ENCODE data around the gene LIN7B. TPM values are rescaled to one million over a fixed set of nuclear protein-coding genes. Genes with fewer than 3 reads are reported as not detected.

The LIN7B gene
- total and polyA plus RNA-seq, 2 of the 13 experiments (the other 11 are each of a cell fraction or from before 2014, with no cell fraction given), result 5.3 to 7.6 TPM

DNA sequence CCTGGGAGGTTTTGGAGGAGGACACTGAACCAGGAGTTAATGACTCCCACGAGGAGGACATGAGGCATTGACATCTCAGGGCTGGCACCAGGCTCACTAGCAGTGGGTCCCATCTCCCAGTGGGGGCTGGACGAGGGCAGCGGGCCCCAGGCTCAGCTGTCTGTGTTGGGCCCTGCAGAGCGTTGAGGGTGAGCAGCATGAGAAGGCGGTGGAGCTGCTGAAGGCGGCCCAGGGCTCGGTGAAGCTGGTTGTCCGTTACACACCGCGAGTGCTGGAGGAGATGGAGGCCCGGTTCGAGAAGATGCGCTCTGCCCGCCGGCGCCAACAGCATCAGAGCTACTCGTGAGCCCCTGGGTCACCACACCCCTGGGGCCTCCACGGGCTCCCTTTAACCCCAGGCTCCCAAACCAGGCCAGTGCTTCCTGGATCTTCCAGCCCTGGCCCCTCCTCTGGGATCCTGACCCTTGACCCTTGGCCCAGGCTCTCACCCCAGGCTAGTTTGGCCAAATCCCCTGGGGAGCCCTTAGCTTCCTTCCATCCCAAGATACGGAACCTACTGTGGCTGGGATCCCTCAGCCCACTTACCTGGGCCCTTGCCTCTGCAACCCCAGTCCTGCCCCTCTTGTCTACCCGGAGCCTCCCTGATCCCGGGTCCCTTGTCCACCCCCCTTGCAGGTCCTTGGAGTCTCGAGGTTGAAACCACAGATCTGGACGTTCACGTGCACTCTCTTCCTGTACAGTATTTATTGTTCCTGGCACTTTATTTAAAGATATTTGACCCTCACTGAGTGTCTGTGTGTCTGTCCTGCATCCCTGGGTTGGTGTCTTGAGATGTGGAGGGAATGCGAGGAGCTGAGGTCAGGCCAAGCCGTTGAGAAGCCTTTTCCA is 3.8 kb downstream of the LIN7B start (continued):
- TF ChIP-seq, protein P1, sequence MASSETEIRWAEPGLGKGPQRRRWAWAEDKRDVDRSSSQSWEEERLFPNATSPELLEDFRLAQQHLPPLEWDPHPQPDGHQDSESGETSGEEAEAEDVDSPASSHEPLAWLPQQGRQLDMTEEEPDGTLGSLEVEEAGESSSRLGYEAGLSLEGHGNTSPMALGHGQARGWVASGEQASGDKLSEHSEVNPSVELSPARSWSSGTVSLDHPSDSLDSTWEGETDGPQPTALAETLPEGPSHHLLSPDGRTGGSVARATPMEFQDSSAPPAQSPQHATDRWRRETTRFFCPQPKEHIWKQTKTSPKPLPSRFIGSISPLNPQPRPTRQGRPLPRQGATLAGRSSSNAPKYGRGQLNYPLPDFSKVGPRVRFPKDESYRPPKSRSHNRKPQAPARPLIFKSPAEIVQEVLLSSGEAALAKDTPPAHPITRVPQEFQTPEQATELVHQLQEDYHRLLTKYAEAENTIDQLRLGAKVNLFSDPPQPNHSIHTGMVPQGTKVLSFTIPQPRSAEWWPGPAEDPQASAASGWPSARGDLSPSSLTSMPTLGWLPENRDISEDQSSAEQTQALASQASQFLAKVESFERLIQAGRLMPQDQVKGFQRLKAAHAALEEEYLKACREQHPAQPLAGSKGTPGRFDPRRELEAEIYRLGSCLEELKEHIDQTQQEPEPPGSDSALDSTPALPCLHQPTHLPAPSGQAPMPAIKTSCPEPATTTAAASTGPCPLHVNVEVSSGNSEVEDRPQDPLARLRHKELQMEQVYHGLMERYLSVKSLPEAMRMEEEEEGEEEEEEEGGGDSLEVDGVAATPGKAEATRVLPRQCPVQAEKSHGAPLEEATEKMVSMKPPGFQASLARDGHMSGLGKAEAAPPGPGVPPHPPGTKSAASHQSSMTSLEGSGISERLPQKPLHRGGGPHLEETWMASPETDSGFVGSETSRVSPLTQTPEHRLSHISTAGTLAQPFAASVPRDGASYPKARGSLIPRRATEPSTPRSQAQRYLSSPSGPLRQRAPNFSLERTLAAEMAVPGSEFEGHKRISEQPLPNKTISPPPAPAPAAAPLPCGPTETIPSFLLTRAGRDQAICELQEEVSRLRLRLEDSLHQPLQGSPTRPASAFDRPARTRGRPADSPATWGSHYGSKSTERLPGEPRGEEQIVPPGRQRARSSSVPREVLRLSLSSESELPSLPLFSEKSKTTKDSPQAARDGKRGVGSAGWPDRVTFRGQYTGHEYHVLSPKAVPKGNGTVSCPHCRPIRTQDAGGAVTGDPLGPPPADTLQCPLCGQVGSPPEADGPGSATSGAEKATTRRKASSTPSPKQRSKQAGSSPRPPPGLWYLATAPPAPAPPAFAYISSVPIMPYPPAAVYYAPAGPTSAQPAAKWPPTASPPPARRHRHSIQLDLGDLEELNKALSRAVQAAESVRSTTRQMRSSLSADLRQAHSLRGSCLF (CRISPR knock-in tag; IDR thresholded peaks at IDR 0.05; ENCODE audit: borderline replicate concordance), result no peak
- TF ChIP-seq ZNF724P (CRISPR knock-in tag; IDR thresholded peaks at IDR 0.05; ENCODE audit: borderline replicate concordance) (0 out of 2 replicates have a peak, but pooled peaks have one; percentile 51), U2AF1 (optimal IDR thresholded peaks at IDR 0.05; ENCODE audit: low read depth, low read length) (no peak), NR1H2 (CRISPR knock-in tag; IDR thresholded peaks at IDR 0.05; ENCODE audit: borderline replicate concordance, low read depth) (no peak), RXRA (CRISPR knock-in tag; IDR thresholded peaks at IDR 0.05) (no peak), HNF4A (CRISPR knock-in tag; IDR thresholded peaks at IDR 0.05) (peak; percentile 30), ZNF292 (CRISPR knock-in tag; IDR thresholded peaks at IDR 0.05; ENCODE audit: borderline replicate concordance, low read depth) (0 out of 2 replicates have a peak, but pooled peaks have one; percentile 6), GPN1 (CRISPR knock-in tag; IDR thresholded peaks at IDR 0.05; ENCODE audit: borderline replicate concordance) (no peak), ZBTB7B (CRISPR knock-in tag; IDR thresholded peaks at IDR 0.05) (no peak), ZNF605 (CRISPR knock-in tag; IDR thresholded peaks at IDR 0.05) (0 out of 2 replicates have a peak, but pooled peaks have one; percentile 9), ZNF615 (CRISPR knock-in tag; IDR thresholded peaks at IDR 0.05; ENCODE audit: borderline replicate concordance) (no peak), ZBTB38 (CRISPR knock-in tag; IDR thresholded peaks at IDR 0.05) (peak; percentile 90), SSRP1 (CRISPR knock-in tag; IDR thresholded peaks at IDR 0.05) (no peak), IKZF4 (CRISPR knock-in tag; IDR thresholded peaks at IDR 0.05; ENCODE audit: borderline replicate concordance, low read depth, not compliant biosample characterization) (no peak)
- TF ChIP-seq, protein P2, sequence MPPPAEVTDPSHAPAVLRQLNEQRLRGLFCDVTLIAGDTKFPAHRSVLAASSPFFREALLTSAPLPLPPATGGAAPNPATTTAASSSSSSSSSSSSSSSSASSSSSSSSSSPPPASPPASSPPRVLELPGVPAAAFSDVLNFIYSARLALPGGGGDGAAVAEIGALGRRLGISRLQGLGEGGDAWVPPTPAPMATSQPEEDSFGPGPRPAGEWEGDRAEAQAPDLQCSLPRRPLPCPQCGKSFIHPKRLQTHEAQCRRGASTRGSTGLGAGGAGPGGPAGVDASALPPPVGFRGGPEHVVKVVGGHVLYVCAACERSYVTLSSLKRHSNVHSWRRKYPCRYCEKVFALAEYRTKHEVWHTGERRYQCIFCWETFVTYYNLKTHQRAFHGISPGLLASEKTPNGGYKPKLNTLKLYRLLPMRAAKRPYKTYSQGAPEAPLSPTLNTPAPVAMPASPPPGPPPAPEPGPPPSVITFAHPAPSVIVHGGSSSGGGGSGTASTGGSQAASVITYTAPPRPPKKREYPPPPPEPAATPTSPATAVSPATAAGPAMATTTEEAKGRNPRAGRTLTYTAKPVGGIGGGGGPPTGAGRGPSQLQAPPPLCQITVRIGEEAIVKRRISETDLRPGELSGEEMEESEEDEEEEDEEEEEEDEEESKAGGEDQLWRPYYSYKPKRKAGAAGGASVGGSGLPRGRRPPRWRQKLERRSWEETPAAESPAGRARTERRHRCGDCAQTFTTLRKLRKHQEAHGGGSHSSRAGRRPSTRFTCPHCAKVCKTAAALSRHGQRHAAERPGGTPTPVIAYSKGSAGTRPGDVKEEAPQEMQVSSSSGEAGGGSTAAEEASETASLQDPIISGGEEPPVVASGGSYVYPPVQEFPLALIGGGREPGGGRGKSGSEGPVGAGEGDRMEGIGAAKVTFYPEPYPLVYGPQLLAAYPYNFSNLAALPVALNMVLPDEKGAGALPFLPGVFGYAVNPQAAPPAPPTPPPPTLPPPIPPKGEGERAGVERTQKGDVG (CRISPR knock-in tag; IDR thresholded peaks at IDR 0.05; ENCODE audit: borderline replicate concordance), result no peak
- TF ChIP-seq, protein P3, sequence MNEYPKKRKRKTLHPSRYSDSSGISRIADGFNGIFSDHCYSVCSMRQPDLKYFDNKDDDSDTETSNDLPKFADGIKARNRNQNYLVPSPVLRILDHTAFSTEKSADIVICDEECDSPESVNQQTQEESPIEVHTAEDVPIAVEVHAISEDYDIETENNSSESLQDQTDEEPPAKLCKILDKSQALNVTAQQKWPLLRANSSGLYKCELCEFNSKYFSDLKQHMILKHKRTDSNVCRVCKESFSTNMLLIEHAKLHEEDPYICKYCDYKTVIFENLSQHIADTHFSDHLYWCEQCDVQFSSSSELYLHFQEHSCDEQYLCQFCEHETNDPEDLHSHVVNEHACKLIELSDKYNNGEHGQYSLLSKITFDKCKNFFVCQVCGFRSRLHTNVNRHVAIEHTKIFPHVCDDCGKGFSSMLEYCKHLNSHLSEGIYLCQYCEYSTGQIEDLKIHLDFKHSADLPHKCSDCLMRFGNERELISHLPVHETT (CRISPR knock-in tag; conservative IDR thresholded peaks at IDR 0.05), result no peak
- TF ChIP-seq, protein P4, sequence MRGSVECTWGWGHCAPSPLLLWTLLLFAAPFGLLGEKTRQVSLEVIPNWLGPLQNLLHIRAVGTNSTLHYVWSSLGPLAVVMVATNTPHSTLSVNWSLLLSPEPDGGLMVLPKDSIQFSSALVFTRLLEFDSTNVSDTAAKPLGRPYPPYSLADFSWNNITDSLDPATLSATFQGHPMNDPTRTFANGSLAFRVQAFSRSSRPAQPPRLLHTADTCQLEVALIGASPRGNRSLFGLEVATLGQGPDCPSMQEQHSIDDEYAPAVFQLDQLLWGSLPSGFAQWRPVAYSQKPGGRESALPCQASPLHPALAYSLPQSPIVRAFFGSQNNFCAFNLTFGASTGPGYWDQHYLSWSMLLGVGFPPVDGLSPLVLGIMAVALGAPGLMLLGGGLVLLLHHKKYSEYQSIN (CRISPR knock-in tag; IDR thresholded peaks at IDR 0.05; ENCODE audit: borderline replicate concordance), result no peak

Data from HepG2 (cell line).